HCT116 (cell line): ENCODE data around the gene MBP.

ENCODE experiments used
- CEBPB ChIP-seq: IDR thresholded peaks from 2 replicates; pipeline ENCODE4 v1.6.1; 2012; ENCODE audit warnings: low read depth
- EGR1 ChIP-seq: IDR thresholded peaks from 2 replicates; pipeline ENCODE4 v1.6.1; 2012; ENCODE audit warnings: low read depth
- EZH2 ChIP-seq: fragments of 200-600 bp; sonication (generic); IDR thresholded peaks from 2 replicates; pipeline ENCODE4 v1.6.1; 2017; ENCODE audit warnings: antibody characterized with exemption, mixed run types
- POLR2A ChIP-seq: IDR thresholded peaks from 2 replicates; pipeline ENCODE4 v1.7.0; 2011; ENCODE audit warnings: borderline replicate concordance; ENCODE audit not compliant: insufficient read depth, insufficient read length; ENCODE audit errors: extremely low read depth
- POLR2AphosphoS5 ChIP-seq: IDR thresholded peaks from 2 replicates; pipeline ENCODE4 v1.6.1; 2011; ENCODE audit warnings: mild to moderate bottlenecking, low read depth, low read length, moderate library complexity
- RAD21 ChIP-seq: IDR thresholded peaks from 2 replicates; pipeline ENCODE4 v1.6.1; 2012; ENCODE audit warnings: low read depth, mild to moderate bottlenecking
- SIN3A ChIP-seq: IDR thresholded peaks from 2 replicates; pipeline ENCODE4 v1.6.1; 2012; ENCODE audit warnings: low read depth
- SP1 ChIP-seq: IDR thresholded peaks from 2 replicates; pipeline ENCODE4 v1.6.1; 2012; ENCODE audit warnings: low read depth
- TF ChIP-seq, protein P1 (sequence below), 3 experiments: fragments of 200-600 bp in 1 of 3; sonication (generic) in 1 of 3; IDR thresholded peaks in 2 of 3; conservative IDR thresholded peaks in 1 of 3; 2 replicates each; pipeline ENCODE4 v1.5.1; 2012 to 2017; ENCODE audit warnings: low read depth in 2 of 3, low read length in 2 of 3, antibody characterized with exemption in 1 of 3, borderline replicate concordance in 1 of 3, control low read depth in 1 of 3, mild to moderate bottlenecking in 1 of 3, mixed read lengths in 1 of 3, mixed run types in 1 of 3, moderate library complexity in 1 of 3; ENCODE audit not compliant: insufficient read depth in 1 of 3
- TF ChIP-seq, protein P2 (sequence below): IDR thresholded peaks from 2 replicates; pipeline ENCODE4 v1.6.1; 2011; ENCODE audit warnings: mild to moderate bottlenecking, low read length, moderate library complexity; ENCODE audit not compliant: insufficient replicate concordance; ENCODE audit errors: extremely low read depth
- TF ChIP-seq, protein P3 (sequence below): IDR thresholded peaks from 2 replicates; pipeline ENCODE4 v1.6.1; 2012
- TF ChIP-seq, protein P4 (sequence below): IDR thresholded peaks from 2 replicates; pipeline ENCODE4 v1.6.1; 2012

DNA sequence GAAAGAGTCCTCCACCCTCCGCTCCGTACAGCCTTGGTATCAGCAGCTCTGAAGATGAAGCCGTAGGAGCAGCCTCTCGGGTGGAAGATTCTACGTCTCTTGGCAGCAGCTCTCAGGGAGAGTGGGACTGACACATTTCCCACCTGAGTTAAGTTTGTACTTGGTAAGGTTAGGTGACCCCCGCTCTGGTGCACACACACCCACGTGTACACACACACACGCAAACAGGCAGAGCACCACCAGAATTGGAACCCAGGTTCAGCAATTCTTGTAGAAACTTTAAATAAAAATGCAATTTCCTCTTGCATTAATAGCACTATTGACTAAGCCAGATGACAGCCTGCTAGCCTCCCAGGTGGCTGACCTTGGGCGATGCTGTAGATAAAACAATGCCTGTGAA lies 111.5 kb downstream of the MBP start:
- TF ChIP-seq POLR2A (no peak), POLR2AphosphoS5 (no peak), CEBPB (no peak), SP1 (no peak), EZH2 (no peak), RAD21 (no peak), SIN3A (no peak), EGR1 (no peak)
- TF ChIP-seq, protein P1, sequence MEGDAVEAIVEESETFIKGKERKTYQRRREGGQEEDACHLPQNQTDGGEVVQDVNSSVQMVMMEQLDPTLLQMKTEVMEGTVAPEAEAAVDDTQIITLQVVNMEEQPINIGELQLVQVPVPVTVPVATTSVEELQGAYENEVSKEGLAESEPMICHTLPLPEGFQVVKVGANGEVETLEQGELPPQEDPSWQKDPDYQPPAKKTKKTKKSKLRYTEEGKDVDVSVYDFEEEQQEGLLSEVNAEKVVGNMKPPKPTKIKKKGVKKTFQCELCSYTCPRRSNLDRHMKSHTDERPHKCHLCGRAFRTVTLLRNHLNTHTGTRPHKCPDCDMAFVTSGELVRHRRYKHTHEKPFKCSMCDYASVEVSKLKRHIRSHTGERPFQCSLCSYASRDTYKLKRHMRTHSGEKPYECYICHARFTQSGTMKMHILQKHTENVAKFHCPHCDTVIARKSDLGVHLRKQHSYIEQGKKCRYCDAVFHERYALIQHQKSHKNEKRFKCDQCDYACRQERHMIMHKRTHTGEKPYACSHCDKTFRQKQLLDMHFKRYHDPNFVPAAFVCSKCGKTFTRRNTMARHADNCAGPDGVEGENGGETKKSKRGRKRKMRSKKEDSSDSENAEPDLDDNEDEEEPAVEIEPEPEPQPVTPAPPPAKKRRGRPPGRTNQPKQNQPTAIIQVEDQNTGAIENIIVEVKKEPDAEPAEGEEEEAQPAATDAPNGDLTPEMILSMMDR (IDR thresholded peaks at IDR 0.05 in 2 of 3, conservative IDR thresholded peaks at IDR 0.05 in 1 of 3; ENCODE audit: borderline replicate concordance in 1 of 3, insufficient read depth in 1 of 3, low read depth in 2 of 3, low read length in 2 of 3): no peak
- TF ChIP-seq, protein P2, sequence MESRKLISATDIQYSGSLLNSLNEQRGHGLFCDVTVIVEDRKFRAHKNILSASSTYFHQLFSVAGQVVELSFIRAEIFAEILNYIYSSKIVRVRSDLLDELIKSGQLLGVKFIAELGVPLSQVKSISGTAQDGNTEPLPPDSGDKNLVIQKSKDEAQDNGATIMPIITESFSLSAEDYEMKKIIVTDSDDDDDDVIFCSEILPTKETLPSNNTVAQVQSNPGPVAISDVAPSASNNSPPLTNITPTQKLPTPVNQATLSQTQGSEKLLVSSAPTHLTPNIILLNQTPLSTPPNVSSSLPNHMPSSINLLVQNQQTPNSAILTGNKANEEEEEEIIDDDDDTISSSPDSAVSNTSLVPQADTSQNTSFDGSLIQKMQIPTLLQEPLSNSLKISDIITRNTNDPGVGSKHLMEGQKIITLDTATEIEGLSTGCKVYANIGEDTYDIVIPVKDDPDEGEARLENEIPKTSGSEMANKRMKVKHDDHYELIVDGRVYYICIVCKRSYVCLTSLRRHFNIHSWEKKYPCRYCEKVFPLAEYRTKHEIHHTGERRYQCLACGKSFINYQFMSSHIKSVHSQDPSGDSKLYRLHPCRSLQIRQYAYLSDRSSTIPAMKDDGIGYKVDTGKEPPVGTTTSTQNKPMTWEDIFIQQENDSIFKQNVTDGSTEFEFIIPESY: no peak
- TF ChIP-seq, protein P3, sequence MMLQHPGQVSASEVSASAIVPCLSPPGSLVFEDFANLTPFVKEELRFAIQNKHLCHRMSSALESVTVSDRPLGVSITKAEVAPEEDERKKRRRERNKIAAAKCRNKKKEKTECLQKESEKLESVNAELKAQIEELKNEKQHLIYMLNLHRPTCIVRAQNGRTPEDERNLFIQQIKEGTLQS: no peak
- TF ChIP-seq, protein P4, sequence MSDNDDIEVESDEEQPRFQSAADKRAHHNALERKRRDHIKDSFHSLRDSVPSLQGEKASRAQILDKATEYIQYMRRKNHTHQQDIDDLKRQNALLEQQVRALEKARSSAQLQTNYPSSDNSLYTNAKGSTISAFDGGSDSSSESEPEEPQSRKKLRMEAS: no peak
